PC-9 (cell line): Measurements from ENCODE around the gene RHOC. TPM values are rescaled to one million over a fixed set of nuclear protein-coding genes. Genes with fewer than 3 reads are reported as not detected.

Experiments
- BruUV-seq: library from RNA; stranded (reverse); fragments of 400-500 nt; replicated peaks from 2 replicates; lab custom pipeline; 2021; lab: Mats Ljungman, UMichigan
- CTCF ChIA-PET: fragments of 300-600 bp; sonication (Branson Sonifier 250); formaldehyde crosslinking; loops from one replicate; lab custom pipeline; 2022; ENCODE audit warnings: antibody characterized with exemption; lab: Charles Lee
- POLR2A ChIA-PET: fragments of 300-600 bp; sonication (Branson Sonifier 250); formaldehyde crosslinking; loops from one replicate; lab custom pipeline; 2022; ENCODE audit warnings: antibody characterized with exemption; ENCODE audit not compliant: unreplicated experiment; lab: Charles Lee
- DNase-seq, 2 experiments: peaks; one replicate each; pipeline versions ENCODE4 v3.0.0 to v3.0.0-alpha.2; 2015 to 2022; ENCODE audit warnings: mixed read lengths in 1 of 2
- H2AFZ ChIP-seq: fragments of 200-600 bp; sonication (generic); 2 replicates; pipeline ENCODE4 v1.8.1; 2017; ENCODE audit warnings: antibody characterized with exemption
- H3F3A ChIP-seq: fragments of 200-600 bp; sonication (generic); 2 replicates; pipeline ENCODE4 v1.8.1; 2017; ENCODE audit warnings: antibody characterized with exemption, mild to moderate bottlenecking, low read depth; ENCODE audit not compliant: insufficient read depth
- H3K27ac ChIP-seq: fragments of 200-600 bp; sonication (generic); 2 replicates; pipeline ENCODE4 v1.6.1; 2016; ENCODE audit warnings: mixed run types
- H3K27me3 ChIP-seq: fragments of 200-600 bp; sonication (generic); 2 replicates; pipeline ENCODE4 v1.6.1; 2016; ENCODE audit warnings: low read depth, mixed run types; ENCODE audit not compliant: insufficient read depth
- H3K36me3 ChIP-seq: fragments of 200-600 bp; sonication (generic); 2 replicates; pipeline ENCODE4 v1.6.1; 2016; ENCODE audit warnings: low read depth, mixed run types
- H3K4me1 ChIP-seq: fragments of 200-600 bp; sonication (generic); replicated peaks from 2 replicates; pipeline ENCODE4 v1.6.1; 2016; ENCODE audit warnings: mixed run types; ENCODE audit not compliant: insufficient read depth
- H3K4me2 ChIP-seq: fragments of 200-600 bp; sonication (generic); 2 replicates; pipeline ENCODE4 v1.6.1; 2017; ENCODE audit warnings: mixed run types
- H3K4me3 ChIP-seq: fragments of 200-600 bp; sonication (generic); 2 replicates; pipeline ENCODE4 v1.6.1; 2016; ENCODE audit warnings: mixed run types
- H3K79me2 ChIP-seq: fragments of 200-600 bp; sonication (generic); 2 replicates; pipeline ENCODE4 v1.6.1; 2017; ENCODE audit warnings: low read depth, mixed run types
- H3K9me2 ChIP-seq: fragments of 200-600 bp; sonication (generic); 2 replicates; pipeline ENCODE4 v1.8.1; 2017; ENCODE audit warnings: mild to moderate bottlenecking; ENCODE audit not compliant: insufficient read depth
- H3K9me3 ChIP-seq: fragments of 200-600 bp; sonication (generic); 2 replicates; pipeline ENCODE4 v1.8.1; 2016; ENCODE audit warnings: low read depth; ENCODE audit not compliant: insufficient read depth
- H4K20me1 ChIP-seq: fragments of 200-600 bp; sonication (generic); 2 replicates; pipeline ENCODE4 v1.8.1; 2017; ENCODE audit not compliant: insufficient read depth
- CTCF ChIP-seq: fragments of 200-600 bp; sonication (generic); conservative IDR thresholded peaks from 2 replicates; pipeline ENCODE4 v1.6.1; 2017; ENCODE audit warnings: mixed run types, antibody characterized with exemption, mild to moderate bottlenecking, moderate library complexity
- EZH2 ChIP-seq: fragments of 200-600 bp; sonication (generic); IDR thresholded peaks from 2 replicates; pipeline ENCODE4 v1.8.0; 2017; ENCODE audit warnings: antibody characterized with exemption, low read depth
- intact Hi-C: fragments of 100-400 bp; cut with micrococcal nuclease; formaldehyde crosslinking; loops from one replicate; pipeline ENCODE4 v1.10.0; 2022; ENCODE audit not compliant: unreplicated experiment
- total RNA-seq: library from RNA; stranded (reverse); gene quantifications from 2 replicates; pipeline ENCODE4 v1.2.3, GENCODE V29; 2021

The RHOC gene
- total RNA-seq, 1 experiment from 2014 or later: 200 TPM

- Histone ChIP-seq H3F3A (peaks cover 28% of the 10 kb centered on the region), H2AFZ (peak overlapping the region; percentile 82), H3K79me2 (peaks cover 45% of the 10 kb centered on the region), H3K36me3 (peaks cover 10% of the 10 kb centered on the region; the same call in 1 of the 2 replicates), H3K9me2 (no peaks in the 10 kb centered on the region), H3K9me3 (no peaks in the 10 kb centered on the region), H3K27me3 (no peaks in the 10 kb centered on the region), H4K20me1 (no peaks in the 10 kb centered on the region), H3K27ac (no peak overlapping the region), H3K4me3 (peak overlapping the region; percentile 82), H3K4me1 (peaks cover 21% of the 10 kb centered on the region), H3K4me2 (peak overlapping the region; percentile 79)
- BruUV-seq: TSS peak; percentile 17
- no peak for DNase-seq
- intact Hi-C loops: no loop called here
- CTCF ChIA-PET: interaction anchor here (0.6 kb wide), 1 partner anchor 40 kb away, joined by 4 read pairs; no protein-coding TSS in a partner anchor
- POLR2A ChIA-PET: interaction anchor here (0.6 kb wide), 1 partner anchor 11 kb away, joined by 8 read pairs; no protein-coding TSS in a partner anchor
- TF ChIP-seq CTCF (no peak), EZH2 (no peak)
Observed at GRCh38 chr1:112675728-112676381, 31.1 kb downstream of the RHOC start.

- peak overlapping the region; percentile 82 for H3K4me3 ChIP-seq
- no peaks in the 10 kb centered on the region for H4K20me1 ChIP-seq
- H3K9me3 ChIP-seq: no peaks in the 10 kb centered on the region
- H3K4me2 ChIP-seq: peak overlapping the region; percentile 79
- no peaks in the 10 kb centered on the region for H3K9me2 ChIP-seq
- H3K79me2 ChIP-seq: peaks cover 45% of the 10 kb centered on the region
- TF ChIP-seq CTCF (0 out of 2 replicates have a peak, but pooled peaks have one; percentile 2), EZH2 (no peak)
- H3K27me3 ChIP-seq: no peaks in the 10 kb centered on the region
- ChIA-PET CTCF (interaction anchor here (0.6 to 0.9 kb wide), 3 partner anchors 30 to 40 kb away, joined by 3 to 4 read pairs (median 3); no protein-coding TSS in a partner anchor), POLR2A (interaction anchor here (0.5 to 0.9 kb wide), 6 partner anchors 25 to 193 kb away, joined by 3 to 11 read pairs (median 4); no protein-coding TSS in a partner anchor)
- peaks cover 21% of the 10 kb centered on the region for H3K4me1 ChIP-seq
- no peak for DNase-seq
- BruUV-seq: no TSS peak
- intact Hi-C loops: loop anchor here (1.0 kb wide), 1 partner anchor 30 kb away; no protein-coding TSS in a partner anchor
- H3F3A ChIP-seq: peaks cover 28% of the 10 kb centered on the region
- H2AFZ ChIP-seq: peak overlapping the region; percentile 82
- H3K27ac ChIP-seq: peak overlapping the region; percentile 48
- peaks cover 16% of the 10 kb centered on the region; the same call in 1 of the 2 replicates for H3K36me3 ChIP-seq
Observed at GRCh38 chr1:112674986-112675727, 31.8 kb downstream of the RHOC start.

GRCh38 chr1:112674440-112674985 is 32.4 kb downstream of the RHOC start, which contains the start of gene MOV10:
MOV10 (plus strand) TSS chr1:112674659; CDS start chr1:112674913, 254 bp downstream.
- Histone ChIP-seq H3K9me3 (no peaks in the 10 kb centered on the region), H2AFZ (peak within 1 kb of the TSS; percentile 82)

More at GRCh38 chr1:112674440-112674985, 32.4 kb downstream of the RHOC start, which contains the start of gene MOV10:
- TSS peak; percentile 46 for BruUV-seq
- TF ChIP-seq CTCF: no peak
- no peak for TF ChIP-seq EZH2
- peaks cover 21% of the 10 kb centered on the region for H3K36me3 ChIP-seq
- DNase-seq: peak; percentile 64 to 69
- H3K27ac ChIP-seq: peak within 1 kb of the TSS; percentile 48
- POLR2A ChIA-PET: interaction anchor here (0.5 to 1.0 kb wide), 8 partner anchors 9 to 284 kb away, joined by 3 to 11 read pairs (median 4); no protein-coding TSS in a partner anchor
- peaks cover 28% of the 10 kb centered on the region for H3F3A ChIP-seq
- H3K79me2 ChIP-seq: peaks cover 38% of the 10 kb centered on the region
- no peaks in the 10 kb centered on the region for H4K20me1 ChIP-seq
- no peaks in the 10 kb centered on the region for H3K27me3 ChIP-seq
- CTCF ChIA-PET: interaction anchor here (0.6 to 0.9 kb wide), 2 partner anchors 30 to 33 kb away, joined by 3 read pairs; no protein-coding TSS in a partner anchor
- no peaks in the 10 kb centered on the region for H3K9me2 ChIP-seq
- peaks cover 21% of the 10 kb centered on the region for H3K4me1 ChIP-seq
- peak within 1 kb of the TSS; percentile 82 for H3K4me3 ChIP-seq
- H3K4me2 ChIP-seq: peak within 1 kb of the TSS; percentile 79
- intact Hi-C loops: loop anchor here (1.0 kb wide), 1 partner anchor 31 kb away; no protein-coding TSS in a partner anchor
